ENCODE data around the gene DHRS7B.

Gene DHRS7B

GRCh38 chr17:21161498-21162393 is 35.0 kb downstream of the DHRS7B start:
- DNase-seq: no peak

- DNase-seq: no peak
These were observed 35.6 kb downstream of the DHRS7B start for GRCh38 chr17:21162394-21162775.

- no peak for DNase-seq
These were observed 36.3 kb downstream of the DHRS7B start for GRCh38 chr17:21163101-21163500.

- no peak for DNase-seq
These were observed 37.5 kb downstream of the DHRS7B start for GRCh38 chr17:21164216-21164615.

- DNase-seq: no peak
These were observed 37.9 kb downstream of the DHRS7B start for GRCh38 chr17:21164620-21165019.

GRCh38 chr17:21165922-21166594 is 39.3 kb downstream of the DHRS7B start:
- no peak for DNase-seq

- no peak for DNase-seq
These were observed 39.9 kb downstream of the DHRS7B start for GRCh38 chr17:21166595-21167210.

GRCh38 chr17:21167303-21167702 is 40.5 kb downstream of the DHRS7B start:
- no peak for DNase-seq

GRCh38 chr17:21168555-21168865 is 41.7 kb downstream of the DHRS7B start:
- no peak for DNase-seq

GRCh38 chr17:21169496-21169895 is 42.7 kb downstream of the DHRS7B start:
- DNase-seq: no peak

- no peak for DNase-seq
These were observed 44.0 kb downstream of the DHRS7B start for GRCh38 chr17:21170809-21171208.

- no peak for DNase-seq
These were observed 44.7 kb downstream of the DHRS7B start for GRCh38 chr17:21171309-21171922.

- no peak for DNase-seq
These were observed 45.3 kb downstream of the DHRS7B start for GRCh38 chr17:21171970-21172510.

GRCh38 chr17:21172846-21173245 is 46.1 kb downstream of the DHRS7B start:
- no peak for DNase-seq

GRCh38 chr17:21173543-21173942 is 46.8 kb downstream of the DHRS7B start:
- no peak for DNase-seq

GRCh38 chr17:21174186-21174585 is 47.4 kb downstream of the DHRS7B start:
- DNase-seq: no peak

- no peak for DNase-seq
These were observed 47.9 kb downstream of the DHRS7B start for GRCh38 chr17:21174713-21175112.

- no peak for DNase-seq
These were observed 50.1 kb downstream of the DHRS7B start for GRCh38 chr17:21176773-21177395.

GRCh38 chr17:21177401-21177800 is 50.6 kb downstream of the DHRS7B start:
- DNase-seq: no peak

- DNase-seq: no peak
These were observed 51.3 kb downstream of the DHRS7B start for GRCh38 chr17:21177854-21178600.

- DNase-seq: no peak
These were observed 56.7 kb downstream of the DHRS7B start for GRCh38 chr17:21183468-21183867.

- DNase-seq: no peak
These were observed 57.8 kb downstream of the DHRS7B start for GRCh38 chr17:21184570-21184969.

Data from NCI-H2171 treated with DMSO at 0.1 percent for 48 hours (cell line).